Pancreas (tissue), 10 donors: Measurements from ENCODE around the gene ACOX2. TPM values are rescaled to one million over a fixed set of nuclear protein-coding genes. Genes with fewer than 3 reads are reported as not detected.
A peak's percentile ranks its signal among the peaks of the same experiment; 100 is the strongest.

ENCODE experiments used
- ATAC-seq, 4 donors: fragments of 200-7000 bp; cut with Tn5 transposase; one replicate each; pipeline versions ENCODE4 v1.8.0 to v1.9.1; 2020; ENCODE audit warnings: mild to moderate bottlenecking in 4 of 4, moderate library complexity in 4 of 4
- DNase-seq, 6 donors: peaks; one replicate each; pipeline ENCODE4 v3.0.0-alpha.2; 2020
- FAIRE-seq: peaks from 2 replicates; lab custom pipeline; 2012; peaks lifted over from hg19 to GRCh38; lab: Jason Lieb, UNC
- H3K27ac ChIP-seq, 4 donors: fragments of 200-600 bp; sonication (generic); 1 replicate in 3 of 4; 2 replicates in 1 of 4; pipeline versions ENCODE4 v1.5.0 to v1.8.0; 2020
- H3K27me3 ChIP-seq, 4 donors: fragments of 200-600 bp; one replicate each; pipeline ENCODE4 v1.8.0; 2021
- H3K36me3 ChIP-seq, 3 donors: fragments of 200-600 bp; sonication (generic) in 1 of 3; one replicate each; pipeline versions ENCODE4 v1.5.0 to v1.8.0; 2020 to 2021
- H3K4me1 ChIP-seq, 3 donors: fragments of 200-600 bp; one replicate each; pipeline ENCODE4 v1.8.0; 2021
- H3K4me3 ChIP-seq, 4 donors: fragments of 200-600 bp; sonication (generic) in 2 of 4; one replicate each; pipeline versions ENCODE4 v1.5.0 to v1.8.0; 2020 to 2021
- H3K9me3 ChIP-seq, 4 donors: fragments of 200-600 bp; one replicate each; pipeline ENCODE4 v1.8.0; 2021
- WGBS, 2 donors: extraction: QIAGEN DNeasy Blood & Tissue Kit; methylation state at CpG; one replicate each; pipeline ENCODE4 v1.1.7; 2013; 5-methylcytosine and 5-hydroxymethylcytosine counted together
- intact Hi-C, 3 donors: fragments of 100-400 bp; cut with DNase I; formaldehyde crosslinking; loops; one replicate each; pipeline versions ENCODE4 v1.11.1 to v1.14.2; 2022
- polyA plus RNA-seq, 2 donors: library from polyadenylated mRNA; stranded (reverse); fragments of 200-250 nt; gene quantifications; one replicate each; pipeline ENCODE4 v1.2.3, GENCODE V29; 2013
- total RNA-seq, 6 donors: library from RNA; stranded (reverse); fragmentation: NEBNext Ultra II Directional in 4 of 6; extraction: Animal tissue kit (Norgen Biotek cat#: 25700) in 4 of 6; gene quantifications; one replicate each; pipeline versions ENCODE4 v1.2.1 to v1.2.4, GENCODE V29; 2021 to 2023
- TF ChIP-seq, protein P1 (sequence below), 4 donors: fragments of 200-600 bp; sonication (generic) in 3 of 4; IDR thresholded peaks; one replicate each; pipeline versions ENCODE4 v1.5.0 to v1.8.0; 2021; ENCODE audit warnings: antibody characterized with exemption in 4 of 4
- donor health status: healthy with polysubstance abuse.
- donor health status: DM: no; HTN: no; CAD: no; lungs with moderate emphysema.
- donor health status: DM: no; HTN: no; CAD: no.
- donor health status: control.
- donor health status: control.
- donor health status: Bipolar disorder and iron deficiency.
- donor health status: DM: yes; HTN: yes; CAD: no.
- donor health status: DM: no; HTN: no; CAD: no.
- donor health status: DM: no; HTN: no; CAD: no.
- donor health status: DM: yes; HTN: yes; CAD: no.

ACOX2 gene
- total and polyA plus RNA-seq, 8 donors = 1.3 to 13.3 (median 8.3) TPM

DNA sequence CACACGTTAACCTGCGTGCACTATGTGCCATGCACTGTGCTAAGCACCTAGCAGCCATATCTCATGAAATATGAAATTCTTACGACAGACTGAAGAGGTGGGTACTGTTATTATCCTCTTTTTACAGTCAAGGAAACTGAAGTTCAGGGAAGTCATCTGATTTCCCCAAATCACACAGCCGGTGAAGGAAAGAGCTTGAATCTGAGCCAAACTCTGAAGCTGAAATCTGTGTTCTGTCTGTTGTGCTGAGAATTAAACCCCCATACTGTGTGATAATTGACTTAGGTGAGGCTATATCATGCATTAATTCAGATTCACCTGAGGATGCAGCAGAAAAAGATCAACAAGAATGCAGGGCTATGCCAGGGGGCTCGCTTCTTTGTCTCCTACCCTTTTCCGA lies 39.7 kb upstream of the ACOX2 start:
- FAIRE-seq = no peak
- TF ChIP-seq, protein P1, sequence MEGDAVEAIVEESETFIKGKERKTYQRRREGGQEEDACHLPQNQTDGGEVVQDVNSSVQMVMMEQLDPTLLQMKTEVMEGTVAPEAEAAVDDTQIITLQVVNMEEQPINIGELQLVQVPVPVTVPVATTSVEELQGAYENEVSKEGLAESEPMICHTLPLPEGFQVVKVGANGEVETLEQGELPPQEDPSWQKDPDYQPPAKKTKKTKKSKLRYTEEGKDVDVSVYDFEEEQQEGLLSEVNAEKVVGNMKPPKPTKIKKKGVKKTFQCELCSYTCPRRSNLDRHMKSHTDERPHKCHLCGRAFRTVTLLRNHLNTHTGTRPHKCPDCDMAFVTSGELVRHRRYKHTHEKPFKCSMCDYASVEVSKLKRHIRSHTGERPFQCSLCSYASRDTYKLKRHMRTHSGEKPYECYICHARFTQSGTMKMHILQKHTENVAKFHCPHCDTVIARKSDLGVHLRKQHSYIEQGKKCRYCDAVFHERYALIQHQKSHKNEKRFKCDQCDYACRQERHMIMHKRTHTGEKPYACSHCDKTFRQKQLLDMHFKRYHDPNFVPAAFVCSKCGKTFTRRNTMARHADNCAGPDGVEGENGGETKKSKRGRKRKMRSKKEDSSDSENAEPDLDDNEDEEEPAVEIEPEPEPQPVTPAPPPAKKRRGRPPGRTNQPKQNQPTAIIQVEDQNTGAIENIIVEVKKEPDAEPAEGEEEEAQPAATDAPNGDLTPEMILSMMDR (IDR thresholded peaks at IDR 0.05) = no peak
- WGBS, 2 donors = 71 to 73% methylated on average over 6 of the region's 6 CpGs
- peak overlapping the region in 2 of 4 donors; percentile 32 to 62 for H3K27ac ChIP-seq
- intact Hi-C loops = no loop called here
- no peaks in the 10 kb centered on the region for H3K9me3 ChIP-seq
- DNase-seq = no peak
- peak overlapping the region in 1 of 4 donors; percentile 11 for H3K4me3 ChIP-seq
- no peak for ATAC-seq
- peaks cover 0 to 3% (median 0%) of the 10 kb centered on the region in 3 donors for H3K4me1 ChIP-seq
- no peaks in the 10 kb centered on the region for H3K27me3 ChIP-seq
- no peaks in the 10 kb centered on the region for H3K36me3 ChIP-seq

DNA sequence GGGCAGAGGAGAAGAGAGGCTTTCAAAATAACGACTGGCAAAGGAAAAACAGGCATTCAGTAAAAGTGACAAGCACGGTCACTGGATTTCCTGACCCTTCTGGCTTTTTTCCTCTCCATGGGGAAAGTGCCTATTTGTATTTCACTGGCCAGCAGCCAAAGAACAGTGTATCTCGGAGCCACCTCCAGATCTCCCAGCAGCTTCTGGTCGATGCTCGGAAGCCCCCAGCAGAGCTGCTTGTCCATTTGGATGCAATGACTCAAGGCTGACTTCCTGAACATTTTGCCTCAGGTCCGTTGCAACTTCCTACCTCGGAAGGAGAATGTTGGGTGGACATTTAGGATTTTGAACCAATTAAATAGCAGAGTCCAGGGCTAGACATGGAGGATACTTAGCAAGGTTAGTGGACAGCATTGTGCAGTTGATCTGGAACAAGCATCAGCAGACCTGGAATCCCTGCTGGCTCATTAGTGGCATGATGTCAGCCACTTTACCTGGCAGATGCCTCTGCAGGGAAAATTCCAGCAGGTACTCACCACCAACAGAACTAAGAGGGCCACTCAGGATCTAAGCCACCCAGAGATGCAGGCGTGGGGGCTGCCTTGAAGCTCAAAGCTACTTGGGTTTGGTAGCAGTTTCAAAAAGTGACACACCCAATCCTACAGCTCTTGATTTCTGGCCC lies 39.1 kb upstream of the ACOX2 start:
- no peak for DNase-seq
- 40 to 42% methylated on average over 8 of the region's 8 CpGs for WGBS, 2 donors
- no peak for FAIRE-seq
- Histone ChIP-seq H3K36me3 (no peaks in the 10 kb centered on the region), H3K27me3 (no peaks in the 10 kb centered on the region), H3K4me1 (peaks cover 0 to 3% (median 0%) of the 10 kb centered on the region in 3 donors), H3K4me3 (no peak overlapping the region), H3K27ac (peak overlapping the region in 3 of 4 donors; percentile 4 to 62 (median 16)), H3K9me3 (no peaks in the 10 kb centered on the region)
- ATAC-seq = peak; percentile 30 to 57 (median 56)
- TF ChIP-seq, protein P1 (IDR thresholded peaks at IDR 0.05) = no peak
- intact Hi-C loops = no loop called here

GRCh38 chr3:58574682-58575081 lies 37.7 kb upstream of the ACOX2 start:
- H3K27me3 ChIP-seq = no peaks in the 10 kb centered on the region
- TF ChIP-seq, protein P1 (IDR thresholded peaks at IDR 0.05) = no peak
- no peak for ATAC-seq
- 85 to 98% methylated on average over 4 of the region's 4 CpGs for WGBS, 2 donors
- peaks cover 0 to 3% (median 0%) of the 10 kb centered on the region in 3 donors for H3K4me1 ChIP-seq
- no peaks in the 10 kb centered on the region for H3K9me3 ChIP-seq
- no peak for FAIRE-seq
- intact Hi-C loops = no loop called here
- H3K4me3 ChIP-seq = no peak overlapping the region
- no peaks in the 10 kb centered on the region for H3K36me3 ChIP-seq
- no peak overlapping the region for H3K27ac ChIP-seq
- DNase-seq = no peak

DNA sequence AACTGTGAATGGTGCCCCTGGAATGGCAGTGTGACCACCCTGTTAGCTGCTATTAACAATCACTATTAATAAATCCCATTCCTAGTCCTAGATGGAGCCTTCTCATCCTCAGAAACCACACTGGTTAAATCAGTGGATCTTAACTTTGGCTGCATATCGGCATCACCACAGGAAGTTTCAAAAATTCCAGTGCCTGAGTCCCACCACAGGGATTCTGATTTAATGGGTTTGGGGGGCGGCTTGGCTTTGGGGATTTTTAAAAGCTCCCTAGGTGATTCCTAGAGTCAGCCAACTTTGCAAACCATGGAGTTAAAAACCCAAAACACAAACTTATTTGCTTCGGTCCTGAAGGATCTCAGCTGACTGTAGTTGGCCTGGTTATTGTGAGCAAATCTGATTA lies 37.1 kb upstream of the ACOX2 start:
- no peak for ATAC-seq
- no peak for FAIRE-seq
- no peak for DNase-seq
- Histone ChIP-seq H3K27me3 (no peaks in the 10 kb centered on the region), H3K27ac (no peak overlapping the region), H3K9me3 (no peaks in the 10 kb centered on the region), H3K4me3 (no peak overlapping the region), H3K4me1 (peaks cover 0 to 3% (median 0%) of the 10 kb centered on the region in 3 donors), H3K36me3 (no peaks in the 10 kb centered on the region)
- WGBS, 2 donors = 84 to 86% methylated on average over 3 of the region's 3 CpGs
- intact Hi-C loops = no loop called here
- TF ChIP-seq, protein P1 (IDR thresholded peaks at IDR 0.05) = no peak

GRCh38 chr3:58573640-58574039 lies 36.6 kb upstream of the ACOX2 start:
- WGBS, 2 donors = 72 to 77% methylated on average over 6 of the region's 6 CpGs
- H3K36me3 ChIP-seq = no peaks in the 10 kb centered on the region
- no peaks in the 10 kb centered on the region for H3K9me3 ChIP-seq
- no peak overlapping the region for H3K4me3 ChIP-seq
- H3K27ac ChIP-seq = no peak overlapping the region
- peaks cover 0 to 3% (median 0%) of the 10 kb centered on the region in 3 donors for H3K4me1 ChIP-seq
- ATAC-seq = no peak
- intact Hi-C loops = no loop called here
- no peak for FAIRE-seq
- H3K27me3 ChIP-seq = no peaks in the 10 kb centered on the region
- no peak for DNase-seq
- TF ChIP-seq, protein P1 (IDR thresholded peaks at IDR 0.05) = no peak
